Measurements from ENCODE around the gene MMP23B.

DNA sequence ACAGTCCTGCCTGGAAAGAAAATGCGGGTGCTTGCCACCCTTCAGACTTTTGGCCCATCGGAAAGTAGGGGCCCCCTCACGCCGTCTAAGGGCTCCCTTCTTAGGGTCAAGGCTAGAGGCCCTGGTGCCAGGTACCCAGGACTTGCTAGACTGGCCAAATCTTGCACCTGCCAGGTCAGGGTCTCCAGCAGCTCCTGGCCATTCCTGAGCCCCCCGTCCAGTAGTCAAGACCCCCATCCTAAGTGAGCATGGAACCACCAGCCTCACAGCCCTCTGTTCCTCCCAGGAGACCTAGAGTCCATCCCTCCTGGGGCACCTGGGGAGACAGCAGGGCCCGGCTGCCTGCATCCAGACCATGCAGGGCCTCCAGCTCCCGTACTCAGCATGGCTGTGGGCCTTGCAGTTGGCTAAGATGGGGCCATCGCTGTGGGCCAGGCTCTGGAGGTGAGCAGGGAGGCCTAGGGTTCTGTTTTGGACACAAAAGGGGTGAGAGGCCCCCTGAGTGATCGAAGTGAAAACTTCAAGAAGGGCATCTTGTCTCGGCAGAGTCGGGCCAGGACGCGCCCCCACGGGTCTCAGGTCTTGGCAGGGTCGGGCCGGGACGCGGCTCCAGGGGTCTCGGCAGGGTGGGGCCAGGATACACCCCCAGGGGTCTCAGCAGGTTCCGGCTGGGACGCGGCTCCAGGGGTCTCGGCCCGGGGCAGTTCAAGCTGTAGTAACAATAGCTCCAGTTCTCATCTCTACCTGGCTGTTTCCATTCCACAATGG, 38.0 kb upstream of the MMP23B start:
- TF ChIP-seq, protein P1, sequence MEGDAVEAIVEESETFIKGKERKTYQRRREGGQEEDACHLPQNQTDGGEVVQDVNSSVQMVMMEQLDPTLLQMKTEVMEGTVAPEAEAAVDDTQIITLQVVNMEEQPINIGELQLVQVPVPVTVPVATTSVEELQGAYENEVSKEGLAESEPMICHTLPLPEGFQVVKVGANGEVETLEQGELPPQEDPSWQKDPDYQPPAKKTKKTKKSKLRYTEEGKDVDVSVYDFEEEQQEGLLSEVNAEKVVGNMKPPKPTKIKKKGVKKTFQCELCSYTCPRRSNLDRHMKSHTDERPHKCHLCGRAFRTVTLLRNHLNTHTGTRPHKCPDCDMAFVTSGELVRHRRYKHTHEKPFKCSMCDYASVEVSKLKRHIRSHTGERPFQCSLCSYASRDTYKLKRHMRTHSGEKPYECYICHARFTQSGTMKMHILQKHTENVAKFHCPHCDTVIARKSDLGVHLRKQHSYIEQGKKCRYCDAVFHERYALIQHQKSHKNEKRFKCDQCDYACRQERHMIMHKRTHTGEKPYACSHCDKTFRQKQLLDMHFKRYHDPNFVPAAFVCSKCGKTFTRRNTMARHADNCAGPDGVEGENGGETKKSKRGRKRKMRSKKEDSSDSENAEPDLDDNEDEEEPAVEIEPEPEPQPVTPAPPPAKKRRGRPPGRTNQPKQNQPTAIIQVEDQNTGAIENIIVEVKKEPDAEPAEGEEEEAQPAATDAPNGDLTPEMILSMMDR (IDR thresholded peaks at IDR 0.05) = no peak
- TF ChIP-seq POLR2A (IDR thresholded peaks at IDR 0.05) = no peak

Measured in right lobe of liver (tissue), 4 donors.